B cell (primary cell): ENCODE data around the gene CCHCR1. TPM values are rescaled to one million over a fixed set of nuclear protein-coding genes. Genes with fewer than 3 reads are reported as not detected.
A peak's percentile ranks its signal among the peaks of the same experiment; 100 is the strongest.

Experiments used
- ATAC-seq: fragments of 200-7000 bp; cut with Tn5 transposase; one replicate; pipeline ENCODE4 v1.10.0; 2021; ENCODE audit warnings: low read depth, mild to moderate bottlenecking, moderate number of reproducible peaks, moderate library complexity
- CTCF ChIA-PET: fragments of 350-600 bp; sonication (Branson Sonifier 250); formaldehyde crosslinking; loops from one replicate; lab custom pipeline; 2021; ENCODE audit warnings: antibody characterized with exemption, inconsistent platforms; lab: Charles Lee
- POLR2A ChIA-PET: fragments of 350-600 bp; sonication (Branson Sonifier 250); formaldehyde crosslinking; loops from one replicate; lab custom pipeline; 2021; ENCODE audit warnings: antibody characterized with exemption; lab: Charles Lee
- DNase-seq: peaks from one replicate; pipeline ENCODE4 v3.0.0; 2013
- H2AFZ ChIP-seq: 2 replicates; pipeline ENCODE4 v1.6.1; 2012; ENCODE audit warnings: mild to moderate bottlenecking, low read depth, low read length; ENCODE audit not compliant: insufficient read depth, poor library complexity, severe bottlenecking
- H3K27ac ChIP-seq, 2 donors: 1 replicate in 1 of 2; 2 replicates in 1 of 2; pipeline ENCODE4 v1.5.1; 2012 to 2013; ENCODE audit warnings: low read length in 2 of 2, mild to moderate bottlenecking in 2 of 2, moderate library complexity in 1 of 2
- H3K27me3 ChIP-seq, 4 experiments: fragments of 200-600 bp in 1 of 4; sonication (generic) in 1 of 4; replicated peaks in 1 of 4; 1 replicate in 2 of 4; 2 replicates in 2 of 4; pipeline versions ENCODE4 v1.6.1 to v1.7.0; 2013 to 2016; ENCODE audit warnings: low read length in 3 of 4, mild to moderate bottlenecking in 2 of 4, mixed read lengths in 1 of 4, moderate library complexity in 1 of 4; ENCODE audit not compliant: insufficient read depth in 4 of 4, control insufficient read depth in 3 of 4; ENCODE audit errors: control extremely low read depth in 1 of 4
- H3K36me3 ChIP-seq, 2 experiments: replicated peaks in 1 of 2; 1 replicate in 1 of 2; 2 replicates in 1 of 2; pipeline versions ENCODE4 v1.6.1 to v1.7.1; 2013; ENCODE audit warnings: low read length in 1 of 2; ENCODE audit not compliant: insufficient read depth in 2 of 2, control insufficient read depth in 1 of 2; ENCODE audit errors: control extremely low read depth in 1 of 2, extremely low read depth in 1 of 2
- H3K4me1 ChIP-seq, 2 donors: fragments of 200-600 bp in 1 of 2; sonication (generic) in 1 of 2; 1 replicate in 1 of 2; 2 replicates in 1 of 2; pipeline versions ENCODE4 v1.5.1 to v1.6.1; 2013 to 2017; ENCODE audit warnings: low read length in 2 of 2; ENCODE audit not compliant: control insufficient read depth in 2 of 2, insufficient read depth in 2 of 2
- H3K4me2 ChIP-seq: replicated peaks from 2 replicates; pipeline ENCODE3; 2012; ENCODE audit warnings: mild to moderate bottlenecking, low read depth, low read length; ENCODE audit not compliant: poor library complexity, severe bottlenecking
- H3K4me3 ChIP-seq, 5 experiments: fragments of 200-600 bp in 1 of 5; sonication (generic) in 1 of 5; 1 replicate in 3 of 5; 2 replicates in 2 of 5; pipeline versions ENCODE4 v1.5.1 to v1.7.0; 2011 to 2016; ENCODE audit warnings: low read length in 4 of 5, mild to moderate bottlenecking in 4 of 5, low read depth in 2 of 5, control low read depth in 1 of 5, moderate library complexity in 1 of 5; ENCODE audit not compliant: insufficient read depth in 1 of 5; ENCODE audit errors: control extremely low read depth in 1 of 5, extremely low read depth in 1 of 5
- H3K79me2 ChIP-seq: fragments of 200-600 bp; sonication (generic); one replicate; pipeline ENCODE4 v1.6.0; 2016; ENCODE audit warnings: low read length; ENCODE audit not compliant: control insufficient read depth, insufficient read depth
- H3K9ac ChIP-seq: fragments of 200-600 bp; sonication (generic); 2 replicates; pipeline ENCODE4 v1.6.1; 2017; ENCODE audit warnings: mild to moderate bottlenecking, low read length, moderate library complexity
- H3K9me3 ChIP-seq, 3 donors: one replicate each; pipeline versions ENCODE4 v1.6.1 to v1.7.1; 2013; ENCODE audit warnings: low read length in 2 of 3; ENCODE audit not compliant: control insufficient read depth in 2 of 3, insufficient read depth in 1 of 3; ENCODE audit errors: control extremely low read depth in 1 of 3
- H4K20me1 ChIP-seq: 2 replicates; pipeline ENCODE4 v1.6.0; 2012; ENCODE audit warnings: mild to moderate bottlenecking, low read length; ENCODE audit not compliant: insufficient read depth, control insufficient read depth, poor library complexity, severe bottlenecking
- H3K27ac Mint-ChIP-seq: one replicate; pipeline ENCODE4 v1.8.0; 2021; ENCODE audit warnings: mixed read lengths
- H3K27me3 Mint-ChIP-seq: one replicate; pipeline ENCODE4 v1.8.0; 2021; ENCODE audit warnings: mixed read lengths
- H3K4me1 Mint-ChIP-seq: one replicate; pipeline ENCODE4 v1.8.0; 2021; ENCODE audit warnings: mixed read lengths
- H3K4me3 Mint-ChIP-seq: one replicate; pipeline ENCODE4 v1.8.0; 2021; ENCODE audit warnings: mixed read lengths
- H3K9me3 Mint-ChIP-seq: one replicate; pipeline ENCODE4 v1.8.0; 2022; ENCODE audit warnings: mixed read lengths; ENCODE audit not compliant: insufficient read depth
- CTCF ChIP-seq: fragments of 200-600 bp; IDR thresholded peaks from one replicate; pipeline ENCODE4 v1.8.0; 2022; ENCODE audit warnings: antibody characterized with exemption, mild to moderate bottlenecking
- EZH2 ChIP-seq: IDR thresholded peaks from 2 replicates; pipeline ENCODE4 v1.6.1; 2012; ENCODE audit warnings: borderline replicate concordance, low read depth, mild to moderate bottlenecking, moderate library complexity, low read length; ENCODE audit not compliant: insufficient read depth, poor library complexity, severe bottlenecking
- WGBS: methylation state at CpG from one replicate; pipeline ENCODE4 v1.1.5; 2013; ENCODE audit warnings: missing lambda C conversion rate; ENCODE audit not compliant: insufficient coverage; 5-methylcytosine and 5-hydroxymethylcytosine counted together
- intact Hi-C: fragments of 100-400 bp; cut with micrococcal nuclease; formaldehyde crosslinking; loops from one replicate; pipeline ENCODE4 v1.10.0; 2022
- polyA minus RNA-seq: library from RNA; depleted of rRNA, polyadenylated mRNA; stranded (reverse); fragments of >200 nt; gene quantifications from 2 replicates; pipeline ENCODE4 v1.2.3, GENCODE V29; 2012
- polyA plus RNA-seq: library from polyadenylated mRNA; depleted of rRNA; stranded (reverse); fragments of >200 nt; gene quantifications from 2 replicates; pipeline ENCODE4 v1.2.3, GENCODE V29; 2012
- total RNA-seq, 2 donors: library from RNA; stranded (reverse); fragments of 120-200 nt in 1 of 2; gene quantifications; 1 replicate in 1 of 2; 2 replicates in 1 of 2; pipeline versions ENCODE4 v1.2.3 to v1.2.4, GENCODE V29; 2013 to 2022

CCHCR1 gene
- 34.7 and 36.2 TPM in 2 replicates for total RNA-seq
- 17.3 TPM for total RNA-seq (2013)
- 17.0 and 19.1 TPM in 2 replicates for polyA plus RNA-seq
- 10.9 and 14.1 TPM in 2 replicates for polyA minus RNA-seq

DNA sequence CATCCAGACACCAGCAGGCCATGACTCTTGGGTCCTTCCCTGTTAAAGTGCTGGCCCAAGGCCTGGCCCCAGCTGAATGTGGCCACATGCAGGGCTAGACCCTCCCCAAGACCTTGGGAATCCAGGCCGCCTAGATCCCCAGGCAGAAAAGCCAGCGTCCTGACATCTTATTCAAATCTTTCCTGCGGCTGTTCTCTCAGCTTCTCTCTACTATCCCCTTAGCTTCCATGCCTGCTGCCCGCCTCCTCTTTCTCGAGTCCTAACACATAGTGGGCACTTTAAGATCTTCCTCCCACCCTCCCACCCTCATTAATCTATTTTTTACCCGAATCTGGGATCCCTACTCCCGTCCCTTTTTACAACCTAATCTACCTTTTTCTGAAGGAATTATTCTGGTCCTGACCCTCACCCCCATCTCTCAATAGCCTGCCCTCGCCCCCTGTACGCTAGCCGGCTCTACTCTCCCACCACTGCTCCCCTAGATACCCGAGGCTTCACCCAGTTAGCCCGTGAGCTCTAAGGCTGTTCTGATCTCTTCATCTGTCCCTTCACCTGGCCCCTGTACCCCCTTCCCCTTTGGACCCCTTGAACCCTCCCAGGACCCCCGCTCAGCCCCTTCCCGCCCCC lies at the start of gene CCHCR1:
TSS of gene CCHCR1 (minus strand) at position 290 of the 627 bp plus-strand sequence. CDS start at position 88, 202 bp downstream.
- CTCF ChIA-PET: interaction anchor here (1.1 to 1.5 kb wide), 6 partner anchors 12 to 242 kb away, joined by 3 to 4 read pairs (median 4); no protein-coding TSS in a partner anchor
- Histone ChIP-seq H3K4me3 (peak within 1 kb of the TSS; percentile 1 to 90 (median 88)), H3K27me3 (no peaks in the 10 kb centered on the region), H2AFZ (peak within 1 kb of the TSS; percentile 95), H3K4me1 (peaks cover 13 to 22% of the 10 kb centered on the region in 2 donors), H3K27ac (peak within 1 kb of the TSS; percentile 53 to 77), H3K9me3 (no peaks in the 10 kb centered on the region), H3K36me3 (peaks cover 0 to 6% of the 10 kb centered on the region in 2 experiments), H3K4me2 (peak within 1 kb of the TSS; percentile 86), H3K79me2 (peaks cover 5% of the 10 kb centered on the region), H4K20me1 (no peaks in the 10 kb centered on the region), H3K9ac (peak within 1 kb of the TSS; percentile 78)
- no peak for TF ChIP-seq EZH2
- no peak for TF ChIP-seq CTCF
- no peak for ATAC-seq
- WGBS: 11% methylated on average over 11 of the region's 14 CpGs
- DNase-seq: no peak
- Mint-ChIP-seq H3K27me3 (no peaks in the 10 kb centered on the region), H3K9me3 (no peaks in the 10 kb centered on the region), H3K4me3 (peak within 1 kb of the TSS; percentile 87), H3K27ac (peak within 1 kb of the TSS; percentile 73), H3K4me1 (peaks cover 30% of the 10 kb centered on the region)
- intact Hi-C loops: loop anchor here (1.0 to 10.0 kb wide), 8 partner anchors 20 to 541 kb away; partner anchors contain the start of genes HLA-B, HLA-C, MRPS18B and PPP1R10
- POLR2A ChIA-PET: interaction anchor here (0.9 to 1.8 kb wide), 6 partner anchors 12 to 542 kb away, joined by 3 to 4 read pairs (median 3); no protein-coding TSS in a partner anchor

GRCh38 chr6:31205638-31206037 lies 48.0 kb upstream of the CCHCR1 start:
- TF ChIP-seq EZH2 (no peak), CTCF (no peak)
- Histone ChIP-seq H3K9me3 (no peaks in the 10 kb centered on the region), H3K4me3 (no peak overlapping the region), H3K4me1 (peaks cover 21 to 35% of the 10 kb centered on the region in 2 donors), H3K36me3 (no peaks in the 10 kb centered on the region), H4K20me1 (no peaks in the 10 kb centered on the region), H3K4me2 (no peak overlapping the region), H3K27ac (no peak overlapping the region), H2AFZ (no peak overlapping the region), H3K9ac (no peak overlapping the region), H3K27me3 (no peaks in the 10 kb centered on the region), H3K79me2 (no peaks in the 10 kb centered on the region)
- Mint-ChIP-seq H3K9me3 (no peaks in the 10 kb centered on the region), H3K4me3 (peak overlapping the region; percentile 46), H3K27me3 (no peaks in the 10 kb centered on the region), H3K27ac (peak overlapping the region; percentile 78), H3K4me1 (peaks cover 39% of the 10 kb centered on the region)
- ATAC-seq: no peak
- ChIA-PET POLR2A (interaction anchor here (0.7 kb wide), 1 partner anchor 102 kb away, joined by 3 read pairs; no protein-coding TSS in a partner anchor), CTCF (interaction anchor here (1.0 to 1.3 kb wide), 2 partner anchors 8 to 192 kb away, joined by 3 read pairs; no protein-coding TSS in a partner anchor)
- 83% methylated on average over 1 of the region's 2 CpGs for WGBS
- DNase-seq: no peak
- intact Hi-C loops: no loop called here
